Pancreas (tissue), 10 donors: ENCODE data around the gene SULT2B1. TPM values are rescaled to one million over a fixed set of nuclear protein-coding genes. Genes with fewer than 3 reads are reported as not detected.

Experiments
- ATAC-seq, 4 donors: fragments of 200-7000 bp; cut with Tn5 transposase; one replicate each; pipeline versions ENCODE4 v1.8.0 to v1.9.1; 2020; ENCODE audit warnings: mild to moderate bottlenecking in 4 of 4, moderate library complexity in 4 of 4
- DNase-seq, 6 donors: peaks; one replicate each; pipeline ENCODE4 v3.0.0-alpha.2; 2020
- FAIRE-seq: peaks from 2 replicates; lab custom pipeline; 2012; peaks lifted over from hg19 to GRCh38; lab: Jason Lieb, UNC
- H3K27ac ChIP-seq, 4 donors: fragments of 200-600 bp; sonication (generic); 1 replicate in 3 of 4; 2 replicates in 1 of 4; pipeline versions ENCODE4 v1.5.0 to v1.8.0; 2020
- H3K27me3 ChIP-seq, 4 donors: fragments of 200-600 bp; one replicate each; pipeline ENCODE4 v1.8.0; 2021
- H3K36me3 ChIP-seq, 3 donors: fragments of 200-600 bp; sonication (generic) in 1 of 3; one replicate each; pipeline versions ENCODE4 v1.5.0 to v1.8.0; 2020 to 2021
- H3K4me1 ChIP-seq, 3 donors: fragments of 200-600 bp; one replicate each; pipeline ENCODE4 v1.8.0; 2021
- H3K4me3 ChIP-seq, 4 donors: fragments of 200-600 bp; sonication (generic) in 2 of 4; one replicate each; pipeline versions ENCODE4 v1.5.0 to v1.8.0; 2020 to 2021
- H3K9me3 ChIP-seq, 4 donors: fragments of 200-600 bp; one replicate each; pipeline ENCODE4 v1.8.0; 2021
- CTCF ChIP-seq, 4 donors: fragments of 200-600 bp; sonication (generic) in 3 of 4; IDR thresholded peaks; one replicate each; pipeline versions ENCODE4 v1.5.0 to v1.8.0; 2021; ENCODE audit warnings: antibody characterized with exemption in 4 of 4
- WGBS, 2 donors: extraction: QIAGEN DNeasy Blood & Tissue Kit; methylation state at CpG; one replicate each; pipeline ENCODE4 v1.1.7; 2013; 5-methylcytosine and 5-hydroxymethylcytosine counted together
- intact Hi-C, 3 donors: fragments of 100-400 bp; cut with DNase I; formaldehyde crosslinking; loops; one replicate each; pipeline versions ENCODE4 v1.11.1 to v1.14.2; 2022
- polyA plus RNA-seq, 2 donors: library from polyadenylated mRNA; stranded (reverse); fragments of 200-250 nt; gene quantifications; one replicate each; pipeline ENCODE4 v1.2.3, GENCODE V29; 2013
- total RNA-seq, 6 donors: library from RNA; stranded (reverse); fragmentation: NEBNext Ultra II Directional in 4 of 6; extraction: Animal tissue kit (Norgen Biotek cat#: 25700) in 4 of 6; gene quantifications; one replicate each; pipeline versions ENCODE4 v1.2.1 to v1.2.4, GENCODE V29; 2021 to 2023
- donor health status: healthy with polysubstance abuse.
- donor health status: DM: no; HTN: no; CAD: no; lungs with moderate emphysema.
- donor health status: DM: no; HTN: no; CAD: no.
- donor health status: control.
- donor health status: control.
- donor health status: Bipolar disorder and iron deficiency.
- donor health status: DM: yes; HTN: yes; CAD: no.
- donor health status: DM: no; HTN: no; CAD: no.
- donor health status: DM: no; HTN: no; CAD: no.
- donor health status: DM: yes; HTN: yes; CAD: no.

The SULT2B1 gene
- total and polyA plus RNA-seq, 8 donors: 0.32 to 1.7 (median 0.62) TPM; not detected in 1

- H3K4me3 ChIP-seq: no peak overlapping the region
- ATAC-seq (no peak), DNase-seq (peak in 1 of 6 donors; percentile 50), FAIRE-seq (no peak)
- H3K9me3 ChIP-seq: no peaks in the 10 kb centered on the region
- no peaks in the 10 kb centered on the region for H3K27me3 ChIP-seq
- H3K36me3 ChIP-seq: no peaks in the 10 kb centered on the region
- intact Hi-C loops: no loop called here
- TF ChIP-seq CTCF (IDR thresholded peaks at IDR 0.05): no peak
- no peak overlapping the region for H3K27ac ChIP-seq
- 71 to 82% methylated on average over 39 of the region's 39 CpGs for WGBS, 2 donors
- H3K4me1 ChIP-seq: no peaks in the 10 kb centered on the region
Observed at GRCh38 chr19:48596679-48597465, 44.9 kb downstream of the SULT2B1 start.

GRCh38 chr19:48598996-48599700 lies 47.2 kb downstream of the SULT2B1 start:
- intact Hi-C loops: no loop called here
- ATAC-seq: no peak
- H3K27ac ChIP-seq: no peak overlapping the region

GRCh38 chr19:48600679-48601417 lies 48.9 kb downstream of the SULT2B1 start:
- Histone ChIP-seq H3K9me3 (no peaks in the 10 kb centered on the region), H3K27ac (no peak overlapping the region), H3K27me3 (no peaks in the 10 kb centered on the region), H3K4me3 (no peak overlapping the region), H3K4me1 (no peaks in the 10 kb centered on the region), H3K36me3 (no peaks in the 10 kb centered on the region)
- TF ChIP-seq CTCF (IDR thresholded peaks at IDR 0.05): no peak
- FAIRE-seq: no peak
- 78 to 89% methylated on average over 19 to 21 of the region's 21 CpGs for WGBS, 2 donors
- ATAC-seq: no peak
- intact Hi-C loops: no loop called here
- peak in 1 of 6 donors; percentile 62 for DNase-seq

More at GRCh38 chr19:48598996-48599700, 47.2 kb downstream of the SULT2B1 start:
- Histone ChIP-seq H3K4me3 (no peak overlapping the region), H3K4me1 (no peaks in the 10 kb centered on the region), H3K9me3 (no peaks in the 10 kb centered on the region), H3K27me3 (no peaks in the 10 kb centered on the region), H3K36me3 (no peaks in the 10 kb centered on the region)
- TF ChIP-seq CTCF (IDR thresholded peaks at IDR 0.05): no peak
- DNase-seq (peak in 1 of 6 donors; percentile 55), FAIRE-seq (no peak)
- 51 to 73% methylated on average over 28 to 30 of the region's 30 CpGs for WGBS, 2 donors

- Histone ChIP-seq H3K9me3 (no peaks in the 10 kb centered on the region), H3K4me1 (no peaks in the 10 kb centered on the region), H3K4me3 (no peak overlapping the region), H3K27me3 (no peaks in the 10 kb centered on the region), H3K27ac (no peak overlapping the region), H3K36me3 (no peaks in the 10 kb centered on the region)
- ATAC-seq (no peak), DNase-seq (no peak), FAIRE-seq (no peak)
- intact Hi-C loops: no loop called here
- WGBS, 2 donors: 67 to 84% methylated on average over 9 of the region's 9 CpGs
- TF ChIP-seq CTCF (IDR thresholded peaks at IDR 0.05): no peak
Observed at GRCh38 chr19:48603001-48603400, 51.0 kb downstream of the SULT2B1 start.
